GM19455 (cell line): Measurements from ENCODE around the gene SPACA6.
"Not testable (repeated sequence)": the region's sequence is repeated elsewhere in the genome, so short reads cannot be mapped to it uniquely, and the experiment has no call there.

ENCODE experiments used
- ATAC-seq: cut with Tn5 transposase; IDR thresholded peaks from one replicate; pipeline ENCODE4 v1.9.1; 2021; ENCODE audit not compliant: unreplicated experiment

Gene SPACA6

GRCh38 chr19:51693260-51693659 lies at the start of gene SPACA6:
SPACA6 (plus strand) TSS chr19:51693330; CDS start chr19:51693527, 197 bp downstream.
- no peak for ATAC-seq

GRCh38 chr19:51644636-51645271 lies 48.4 kb upstream of the SPACA6 start:
- no peak for ATAC-seq

- not testable (repeated sequence) for ATAC-seq
Measured at GRCh38 chr19:51646730-51647129, 46.4 kb upstream of the SPACA6 start, which contains the start of gene SIGLEC14. SIGLEC14 (minus strand) TSS chr19:51646825; CDS start chr19:51646759, 66 bp downstream.

GRCh38 chr19:51647318-51647717 lies 45.8 kb upstream of the SPACA6 start:
- ATAC-seq: no peak

- no peak for ATAC-seq
Measured at GRCh38 chr19:51651216-51651846, 41.8 kb upstream of the SPACA6 start.

- no peak for ATAC-seq
Measured at GRCh38 chr19:51652266-51652665, 40.9 kb upstream of the SPACA6 start.

- no peak for ATAC-seq
Measured at GRCh38 chr19:51653162-51653561, 40.0 kb upstream of the SPACA6 start.

GRCh38 chr19:51654783-51655182 lies 38.3 kb upstream of the SPACA6 start:
- ATAC-seq: no peak

GRCh38 chr19:51660975-51661600 lies 32.0 kb upstream of the SPACA6 start:
- no peak for ATAC-seq

GRCh38 chr19:51663650-51664049 lies 29.5 kb upstream of the SPACA6 start:
- no peak for ATAC-seq

GRCh38 chr19:51664131-51664530 lies 29.0 kb upstream of the SPACA6 start:
- ATAC-seq: no peak

- no peak for ATAC-seq
Measured at GRCh38 chr19:51664997-51665396, 28.1 kb upstream of the SPACA6 start.

- no peak for ATAC-seq
Measured at GRCh38 chr19:51668216-51668615, 24.9 kb upstream of the SPACA6 start.

- not testable (repeated sequence) for ATAC-seq
Measured at GRCh38 chr19:51675911-51676565, 17.1 kb upstream of the SPACA6 start.

- no peak for ATAC-seq
Measured at GRCh38 chr19:51676566-51677083, 16.5 kb upstream of the SPACA6 start.

GRCh38 chr19:51680474-51680873 lies 12.7 kb upstream of the SPACA6 start:
- ATAC-seq: no peak

- ATAC-seq: no peak
Measured at GRCh38 chr19:51681286-51681941, 11.7 kb upstream of the SPACA6 start.

- no peak for ATAC-seq
Measured at GRCh38 chr19:51686171-51686570, 7.0 kb upstream of the SPACA6 start.

- ATAC-seq: no peak
Measured at GRCh38 chr19:51687791-51688670, 5.1 kb upstream of the SPACA6 start.
